Right ventricle myocardium superior (tissue), 1 donor: ENCODE measurements around the gene RPS6KA1. TPM values are rescaled to one million over a fixed set of nuclear protein-coding genes. Genes with fewer than 3 reads are reported as not detected.

Experiments
- microRNA-seq: library from miRNA; unstranded; fragments of <30 nt; microRNA quantifications from one replicate; pipeline ENCODE4 v1.2.0, GENCODE V29; 2020
- total RNA-seq: library from RNA; stranded (reverse); fragmentation: NEBNext Ultra II Directional; extraction: Animal tissue kit (Norgen Biotek cat#: 25700); gene quantifications from one replicate; pipeline ENCODE4 v1.2.1, GENCODE V29; 2021
- donor health status: DM: no; HTN: yes; CAD: no; lungs with severe emphysema.

Gene RPS6KA1
- total RNA-seq, 1 donor from 2014 or later: 3.9 TPM

Small RNA genes lying within 50 kb of the gene (microRNA-seq; reads per million reads assigned to microRNA genes)
- not detected for gene MIR1976

Other genes starting within 250 kb of the RPS6KA1 start
- 33.9 TPM for gene SH3BGRL3, start 249.7 kb upstream of the RPS6KA1 start, total RNA-seq
- 8.3 TPM for gene UBXN11, start 223.1 kb upstream of the RPS6KA1 start, total RNA-seq
- gene CD52, start 211.8 kb upstream of the RPS6KA1 start, total RNA-seq: 4.4 TPM
- not detected for gene CRYBG2, start 175.6 kb upstream of the RPS6KA1 start, total RNA-seq
- not detected for gene ZNF683, start 157.0 kb upstream of the RPS6KA1 start, total RNA-seq
- not detected for gene LIN28A, start 118.9 kb upstream of the RPS6KA1 start, total RNA-seq
- gene DHDDS, start 97.4 kb upstream of the RPS6KA1 start, total RNA-seq: 23.7 TPM
- 132 TPM for gene HMGN2, start 57.3 kb upstream of the RPS6KA1 start, total RNA-seq
- gene ARID1A, start 166.3 kb downstream of the RPS6KA1 start, total RNA-seq: 29.4 TPM